Transverse colon (tissue), 4 donors: ENCODE data around the gene KRT32.

Source experiments
- CTCF ChIP-seq, 5 experiments: fragments of 200-600 bp in 3 of 5; fragments of 450-650 bp in 2 of 5; sonication (generic) in 3 of 5; IDR thresholded peaks; 1 replicate in 2 of 5; 2 replicates in 3 of 5; pipeline ENCODE4 v1.5.1; 2016 to 2017; ENCODE audit warnings: antibody characterized with exemption in 5 of 5, inconsistent platforms in 3 of 5, mild to moderate bottlenecking in 2 of 5, moderate library complexity in 1 of 5
- EP300 ChIP-seq: sonication (generic); formaldehyde crosslinking; IDR thresholded peaks from one replicate; pipeline ENCODE4 v1.6.1; 2017; ENCODE audit warnings: antibody characterized with exemption, low read depth
- POLR2A ChIP-seq: fragments of 450-650 bp; IDR thresholded peaks from one replicate; pipeline ENCODE4 v1.6.1; 2016; ENCODE audit warnings: antibody characterized with exemption, mild to moderate bottlenecking, moderate library complexity
- POLR2AphosphoS5 ChIP-seq, 3 donors: sonication (generic); formaldehyde crosslinking; IDR thresholded peaks; one replicate each; pipeline ENCODE4 v1.6.1; 2016; ENCODE audit warnings: antibody characterized with exemption in 3 of 3

DNA sequence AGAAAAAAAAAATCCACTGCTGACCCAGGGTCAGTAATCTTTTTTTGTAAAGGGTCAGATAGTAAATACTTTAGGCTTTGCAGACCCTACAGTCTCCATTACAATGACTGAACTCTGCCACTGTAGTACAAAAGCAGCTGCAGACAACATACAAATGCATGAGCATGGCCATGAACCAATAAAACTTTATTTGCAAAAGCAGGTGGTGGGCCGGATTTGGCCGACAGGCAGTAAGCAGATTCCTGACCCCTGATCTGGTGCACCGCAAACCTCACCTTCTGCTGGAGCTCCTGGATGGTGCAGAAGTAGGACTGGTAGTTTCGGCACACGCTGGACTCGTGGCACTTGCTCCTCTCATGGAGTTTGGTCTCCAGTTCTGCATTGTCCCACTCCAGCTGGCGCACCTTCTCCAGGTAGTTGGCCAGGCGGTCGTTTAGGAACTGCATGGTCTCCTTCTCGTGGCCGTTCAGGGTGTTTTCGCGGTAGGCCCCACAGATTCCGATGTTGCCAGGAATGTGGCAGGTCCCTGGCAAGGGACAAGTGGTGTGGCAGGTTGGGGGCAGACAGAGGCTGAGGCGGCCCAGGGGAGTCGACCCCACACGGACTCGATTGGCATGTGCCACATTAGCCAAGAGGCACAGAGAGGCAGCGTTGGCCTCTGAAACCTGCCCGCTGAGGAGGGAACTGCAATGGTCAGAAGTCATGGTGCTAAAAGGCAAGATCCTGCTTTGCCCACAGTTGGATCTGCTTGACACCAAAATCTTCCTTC lies 55.9 kb downstream of the KRT32 start:
- TF ChIP-seq CTCF (IDR thresholded peaks at IDR 0.05) (no peak), POLR2A (no peak), EP300 (no peak), POLR2AphosphoS5 (IDR thresholded peaks at IDR 0.05) (no peak)
